Fibroblast of the aortic adventitia (primary cell): Measurements from ENCODE around the gene GPD2. TPM values are rescaled to one million over a fixed set of nuclear protein-coding genes. Genes with fewer than 3 reads are reported as not detected.

Experiments used
- DNase-seq: peaks from one replicate; pipeline ENCODE4 v3.0.0-alpha.2; 2010; ENCODE audit warnings: low read depth
- H3K4me3 ChIP-seq: 2 replicates; pipeline ENCODE4 v1.5.1; 2011; ENCODE audit warnings: low read depth, mild to moderate bottlenecking, control low read depth, low read length, moderate library complexity
- CTCF ChIP-seq: IDR thresholded peaks from 2 replicates; pipeline ENCODE4 v1.5.1; 2011; ENCODE audit warnings: mild to moderate bottlenecking, low read length, control low read depth, inconsistent platforms; ENCODE audit not compliant: insufficient read depth
- total RNA-seq: library from RNA; depleted of rRNA; stranded (reverse); fragments of >200 nt; gene quantifications from 2 replicates; pipeline ENCODE4 v1.2.3, GENCODE V29; 2012; ENCODE audit warnings: low replicate concordance

GPD2 gene
- total RNA-seq, 1 donor, result 89.7 TPM

DNA sequence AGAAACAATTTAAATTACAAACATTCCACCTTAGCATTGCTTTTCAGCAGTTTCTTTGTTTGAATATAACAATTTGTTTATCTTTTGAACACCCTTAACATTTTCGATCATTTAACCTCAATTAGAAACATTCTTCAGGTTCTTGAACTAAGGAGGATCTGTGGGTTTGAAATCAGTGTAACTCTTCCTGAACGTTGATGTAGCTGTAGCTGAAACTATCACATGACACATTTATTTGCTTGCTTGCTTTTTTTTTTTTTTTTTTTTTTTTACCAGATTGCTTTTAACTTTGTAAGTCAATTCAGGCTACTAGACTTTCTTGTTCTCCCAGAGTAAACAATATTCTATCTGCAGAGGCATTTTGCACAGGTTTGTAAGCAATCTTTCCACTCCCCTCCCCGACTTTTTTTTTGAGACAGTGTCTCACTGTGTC, 47.6 kb downstream of the GPD2 start:
- peak; percentile 16 for DNase-seq
- TF ChIP-seq CTCF, result no peak
- H3K4me3 ChIP-seq, result no peak overlapping the region

GRCh38 chr2:156486147-156486546, 50.0 kb downstream of the GPD2 start:
- no peak overlapping the region for H3K4me3 ChIP-seq
- TF ChIP-seq CTCF, result no peak
- peak; percentile 8 for DNase-seq

- no peak for TF ChIP-seq CTCF
- H3K4me3 ChIP-seq, result no peak overlapping the region
- DNase-seq, result no peak
Observed at GRCh38 chr2:156486614-156487013, 50.4 kb downstream of the GPD2 start.

GRCh38 chr2:156489195-156489594, 53.0 kb downstream of the GPD2 start:
- TF ChIP-seq CTCF, result no peak
- DNase-seq, result no peak
- H3K4me3 ChIP-seq, result no peak overlapping the region

- no peak for DNase-seq
- TF ChIP-seq CTCF, result no peak
Observed at GRCh38 chr2:156489750-156490465, 53.7 kb downstream of the GPD2 start.

DNA sequence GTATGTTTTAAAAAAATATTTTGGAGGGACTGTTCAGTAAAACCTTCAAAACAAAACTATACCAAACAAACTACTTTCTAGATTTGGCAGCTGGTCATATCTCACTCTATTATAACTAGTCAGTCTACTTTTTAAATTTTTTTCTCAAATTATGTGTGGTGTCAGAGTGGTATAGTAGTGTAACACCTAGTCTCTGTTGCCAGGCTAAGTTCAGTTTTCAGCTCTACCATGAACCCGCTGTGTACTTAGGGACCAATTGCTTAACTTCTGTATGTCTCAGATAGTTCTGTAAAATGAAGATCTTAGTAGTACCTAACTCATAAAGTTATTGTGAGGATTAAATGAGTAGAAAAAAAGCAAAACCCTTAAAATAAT, 54.3 kb downstream of the GPD2 start:
- no peak for TF ChIP-seq CTCF
- no peak for DNase-seq
- no peak overlapping the region for H3K4me3 ChIP-seq

More at GRCh38 chr2:156489750-156490465, 53.7 kb downstream of the GPD2 start:
- H3K4me3 ChIP-seq, result no peak overlapping the region

DNA sequence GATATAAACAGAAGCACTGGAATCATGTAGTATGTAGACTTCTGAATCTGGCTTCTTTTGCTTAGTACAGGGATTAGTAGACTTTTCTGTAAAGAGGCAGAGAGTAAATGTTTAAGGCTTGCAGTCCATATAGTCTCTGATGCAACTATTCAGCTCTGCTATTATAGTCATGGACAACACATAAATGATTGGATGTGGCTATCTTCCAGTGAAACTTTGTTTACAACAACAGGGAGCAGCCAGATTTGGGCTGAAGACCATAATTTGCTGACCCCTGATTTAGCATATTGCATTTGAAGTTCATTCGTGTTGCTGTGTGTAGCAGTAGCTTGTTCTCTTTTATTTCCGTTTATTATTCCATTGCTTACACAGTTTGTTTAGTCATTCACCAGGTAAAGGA, 55.0 kb downstream of the GPD2 start:
- H3K4me3 ChIP-seq, result no peak overlapping the region
- no peak for TF ChIP-seq CTCF
- DNase-seq, result no peak
